Activated T-cell treated with anti-CD3 and anti-CD28 coated beads, Interleukin-2, amount 50 U/mL, for 1 hour (primary cell): ENCODE data around the gene ATP4A.
"Not testable (repeated sequence)": the region's sequence is repeated elsewhere in the genome, so short reads cannot be mapped to it uniquely, and the experiment has no call there.

ENCODE experiments used
- DNase-seq: peaks from one replicate; pipeline ENCODE4 v3.0.0-alpha.2; 2020

The ATP4A gene

DNA sequence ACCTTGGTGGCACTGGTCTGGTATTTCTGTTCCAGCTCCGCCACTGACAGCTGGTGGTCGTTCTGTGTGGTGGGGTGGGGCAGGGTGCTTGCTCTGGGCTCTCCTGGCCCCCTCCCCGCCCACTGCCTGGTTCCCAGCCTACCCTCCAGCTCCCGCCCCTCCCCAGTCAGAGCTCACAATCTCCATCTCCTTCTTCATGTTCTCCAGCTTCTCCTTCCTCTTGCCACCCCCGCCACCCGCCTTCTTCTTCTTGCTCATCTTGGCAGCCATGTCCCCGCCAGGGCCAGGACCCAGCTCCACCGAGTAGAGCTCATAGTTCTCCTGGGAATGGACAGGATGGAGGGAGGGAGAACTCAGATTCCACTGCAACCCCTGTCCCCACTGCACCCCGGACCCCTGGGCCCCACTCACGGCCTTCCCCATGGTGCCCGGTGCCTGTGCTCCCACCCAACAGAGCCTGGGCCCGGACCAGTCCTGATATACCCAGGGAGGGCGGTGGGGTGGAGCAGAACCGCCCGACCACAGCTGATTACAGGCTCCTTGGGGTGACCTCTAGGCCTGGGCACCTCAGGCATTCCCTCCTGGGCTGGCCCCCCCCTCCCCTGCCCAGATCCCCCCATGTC lies at the start of gene ATP4A:
ATP4A (minus strand) TSS at position 452 of the 623 bp plus-strand sequence; CDS start at position 423, 29 bp downstream.
- DNase-seq: no peak

DNA sequence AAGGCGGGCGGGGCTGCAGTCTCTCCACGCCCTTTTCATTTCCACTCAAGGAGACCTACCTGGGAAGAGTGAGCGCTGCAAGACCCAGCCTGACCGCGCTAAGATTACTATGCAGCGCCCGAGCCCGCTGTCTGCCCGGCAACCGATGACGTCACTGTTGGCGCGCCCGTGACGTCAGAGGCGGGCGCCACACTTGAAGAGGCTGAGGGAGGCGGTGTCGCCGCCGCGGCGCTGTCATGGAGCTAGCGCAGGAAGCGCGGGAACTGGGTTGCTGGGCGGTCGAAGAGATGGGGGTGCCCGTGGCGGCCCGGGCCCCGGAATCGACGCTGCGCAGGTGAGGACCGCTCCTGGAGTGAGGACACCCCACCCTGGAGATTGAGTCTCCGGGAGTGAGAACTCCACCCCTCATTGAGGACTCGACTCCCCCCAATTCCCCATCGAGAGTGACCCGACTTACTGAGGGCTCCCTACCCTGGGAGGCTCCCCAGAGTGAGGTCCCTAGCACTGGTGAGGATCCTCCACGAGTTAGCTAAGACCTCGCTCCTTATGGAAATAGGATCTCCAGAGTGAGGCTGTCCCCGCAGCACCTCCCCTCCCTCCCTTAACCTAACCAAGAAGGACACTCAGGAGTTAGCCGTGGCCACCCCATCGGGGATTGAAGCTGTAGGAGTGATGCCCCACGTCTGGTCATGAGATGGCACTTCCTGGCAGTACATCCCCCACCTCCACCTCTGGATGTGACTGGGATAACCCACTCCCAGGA lies 49.3 kb upstream of the ATP4A start, which contains the start of gene HAUS5:
HAUS5 (plus strand) TSS at position 177 of the 763 bp plus-strand sequence; CDS start at position 237, 60 bp downstream.
- peak; percentile 98 for DNase-seq

DNA sequence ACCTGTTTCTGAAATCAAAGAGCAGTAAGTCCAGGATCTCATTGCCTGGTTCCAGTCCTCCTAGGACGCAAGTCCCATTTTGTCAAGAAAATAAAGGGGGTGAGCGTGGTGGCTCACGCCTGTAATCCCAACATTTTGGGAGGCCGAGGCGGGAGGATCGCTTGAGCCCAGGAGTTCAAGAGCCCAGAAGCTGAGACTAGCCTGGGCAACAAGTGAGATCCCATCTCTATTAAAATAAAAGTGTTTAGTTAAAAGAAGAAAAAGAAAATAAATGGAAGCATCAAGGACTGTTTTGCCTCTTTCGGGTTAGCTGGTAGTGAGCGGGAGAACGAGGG lies 48.7 kb upstream of the ATP4A start:
- no peak for DNase-seq

DNA sequence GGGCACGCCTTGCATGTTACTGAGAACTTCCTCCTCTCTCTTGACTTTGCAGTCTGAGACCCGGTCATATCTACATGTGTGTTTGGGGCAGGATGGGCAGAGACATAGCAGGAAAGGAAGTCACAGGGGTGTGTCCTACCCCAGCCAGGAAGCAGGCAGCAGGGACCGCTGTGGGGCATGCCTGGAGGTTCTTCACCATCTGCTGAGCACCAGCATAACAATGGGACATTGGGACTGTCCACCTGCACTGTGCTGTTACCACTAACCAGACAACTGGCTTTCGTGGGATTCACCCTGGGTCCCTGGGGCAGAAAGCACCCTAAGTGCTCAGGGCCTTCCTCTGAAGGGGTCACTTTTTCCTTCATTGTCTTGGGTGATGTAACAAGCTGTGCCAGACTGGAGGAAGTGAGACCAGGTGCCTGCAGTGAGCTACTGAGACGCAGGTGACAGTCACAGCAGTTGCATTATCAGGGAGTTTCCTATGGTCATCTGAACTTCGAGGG lies 46.4 kb upstream of the ATP4A start:
- no peak for DNase-seq

DNA sequence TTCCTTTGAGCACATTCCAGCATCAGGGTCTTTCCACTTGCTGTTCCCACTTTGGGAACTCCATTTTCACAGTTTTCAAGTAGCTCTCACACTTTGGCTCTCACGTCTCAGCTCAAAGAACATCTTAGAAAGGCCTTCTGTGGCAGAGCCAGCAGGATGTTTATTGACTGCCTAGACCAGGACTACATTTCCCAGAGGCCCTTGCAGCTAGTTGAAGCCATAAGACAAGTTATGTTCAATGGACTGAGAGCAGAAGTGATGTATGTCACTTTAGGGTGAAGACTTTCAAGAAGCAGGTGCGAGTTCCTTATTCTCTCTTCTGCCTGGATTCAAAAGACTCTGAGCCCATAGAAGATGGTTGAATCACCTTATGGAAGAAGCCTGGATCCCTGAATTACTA lies 44.8 kb upstream of the ATP4A start:
- no peak for DNase-seq

GRCh38 chr19:35607661-35608060 lies 44.2 kb upstream of the ATP4A start:
- no peak for DNase-seq

DNA sequence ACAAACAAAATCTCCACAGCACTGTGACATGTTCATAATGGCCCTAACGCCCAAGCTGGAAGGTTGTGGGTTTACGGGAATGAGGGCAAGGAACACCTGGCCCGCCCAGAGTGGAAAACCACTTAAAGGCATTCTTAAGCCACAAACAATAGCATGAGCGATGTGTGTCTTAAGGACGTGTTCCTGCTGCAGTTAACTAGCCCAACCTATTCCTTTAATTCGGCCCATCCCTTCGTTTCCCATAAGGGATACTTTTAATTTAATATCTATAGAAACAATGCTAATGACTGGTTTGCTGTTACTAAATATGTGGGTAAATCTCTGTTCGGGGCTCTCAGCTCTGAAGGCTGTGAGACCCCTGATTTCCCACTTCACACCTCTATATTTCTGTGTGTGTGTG lies 43.7 kb upstream of the ATP4A start:
- not testable (repeated sequence) for DNase-seq

DNA sequence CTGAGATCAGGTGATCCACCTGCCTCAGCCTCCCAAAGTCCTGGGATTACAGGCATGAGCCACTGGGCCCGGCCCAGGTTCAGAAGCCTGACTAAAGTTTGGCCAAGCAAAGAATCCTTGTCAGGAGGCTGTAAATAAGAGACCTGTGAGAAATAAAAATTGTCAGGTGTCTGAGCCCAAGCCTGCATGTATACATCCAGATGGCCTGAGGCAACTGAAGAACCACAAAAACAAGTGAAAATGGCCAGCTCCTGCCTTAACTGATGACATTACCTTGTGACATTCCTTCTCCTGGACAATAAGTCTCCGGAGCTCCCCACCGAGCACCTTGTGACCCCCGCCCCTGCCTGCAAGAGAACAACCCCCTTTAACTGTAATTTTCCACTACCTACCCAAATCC lies 41.0 kb upstream of the ATP4A start:
- DNase-seq: not testable (repeated sequence)

- DNase-seq: no peak
Observed at GRCh38 chr19:35601971-35602370, 38.5 kb upstream of the ATP4A start.

DNA sequence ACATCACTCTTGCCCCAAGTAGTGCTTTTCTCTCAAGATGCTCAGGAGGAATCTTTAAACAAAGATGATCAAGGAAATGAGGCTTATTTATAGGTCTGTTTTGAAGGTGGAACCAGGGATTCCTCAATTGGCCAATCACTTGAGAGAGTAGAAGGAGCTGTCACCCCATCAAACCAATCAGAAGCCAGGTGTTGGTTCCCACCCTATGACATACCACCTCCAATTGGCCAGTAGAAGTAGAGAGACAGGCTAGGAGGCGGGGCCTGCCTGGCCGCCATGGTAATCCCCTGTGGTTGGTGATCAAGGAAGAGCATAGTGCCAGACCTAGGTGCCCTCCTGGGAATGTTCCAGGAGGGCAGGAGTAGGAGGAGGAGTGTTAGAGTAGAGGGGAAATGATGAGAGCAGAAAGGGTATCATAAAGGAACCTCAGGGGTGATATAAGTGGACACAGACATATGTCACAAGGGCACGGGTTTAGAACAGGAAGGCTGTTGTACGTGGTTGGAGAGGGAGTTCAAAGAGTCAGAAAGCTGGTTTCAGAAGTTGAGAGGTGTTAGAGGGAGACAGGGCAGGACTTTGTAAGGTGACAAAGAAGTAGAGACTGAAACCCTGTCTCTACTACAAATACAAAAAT lies 33.0 kb upstream of the ATP4A start:
- DNase-seq: no peak

DNA sequence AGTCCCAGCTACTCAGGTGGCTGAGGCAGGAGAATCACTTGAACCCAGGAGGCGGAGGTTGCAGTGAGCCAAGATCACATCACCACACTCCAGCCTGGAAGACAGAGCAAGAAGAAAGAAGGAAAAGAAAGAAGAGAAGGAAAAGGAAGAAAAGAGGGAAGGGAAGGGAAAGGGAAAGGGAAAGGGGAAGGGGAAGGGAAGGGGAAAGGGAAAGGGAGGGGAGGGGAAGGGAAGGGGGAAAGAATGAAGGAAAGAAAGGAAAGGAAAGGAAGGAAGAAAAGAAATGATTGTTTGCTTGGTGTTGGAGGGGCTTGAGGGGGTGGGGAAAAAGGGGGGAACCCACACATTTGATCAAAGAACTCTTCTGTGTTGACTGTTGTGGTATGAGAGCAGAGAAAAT lies 32.5 kb upstream of the ATP4A start:
- DNase-seq: no peak

- DNase-seq: not testable (repeated sequence)
Observed at GRCh38 chr19:35595026-35595425, 31.6 kb upstream of the ATP4A start.

DNA sequence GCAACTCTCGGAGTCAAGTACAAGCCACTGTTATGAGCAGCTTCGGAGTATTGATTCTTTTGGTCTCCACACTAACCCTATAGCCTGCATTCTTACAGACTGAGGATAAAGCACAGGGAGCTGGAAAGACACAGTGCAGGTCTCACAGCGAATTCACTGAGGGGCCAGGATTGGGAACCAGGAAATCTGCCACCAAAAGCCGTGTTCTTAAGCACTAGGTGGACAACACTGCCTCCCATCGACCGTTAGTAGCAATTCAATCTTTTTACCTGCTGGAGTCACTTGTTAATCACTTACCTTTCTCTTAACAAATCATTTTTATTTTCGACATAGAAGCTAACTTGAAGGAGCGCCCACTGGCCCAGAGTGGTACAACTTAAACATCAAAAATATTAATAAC lies 28.8 kb upstream of the ATP4A start:
- no peak for DNase-seq

DNA sequence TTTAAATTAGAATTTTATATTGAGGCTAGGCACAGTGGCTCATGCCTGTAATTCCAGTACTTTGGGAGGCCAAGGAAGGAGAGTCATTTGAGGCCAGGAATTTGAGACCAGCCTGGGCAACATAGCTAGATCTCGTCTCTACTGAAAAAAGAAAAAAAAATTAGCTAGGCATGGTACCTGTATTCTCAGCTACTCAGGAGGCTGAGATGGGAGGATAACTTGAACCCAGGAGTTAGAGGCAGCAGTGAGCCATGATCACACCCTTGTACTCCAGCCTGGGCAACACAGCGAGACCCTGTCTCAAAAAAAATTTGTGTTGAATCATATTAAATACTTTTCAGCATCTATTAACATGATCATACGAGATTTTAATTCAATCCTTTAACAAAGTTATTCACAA lies 27.4 kb upstream of the ATP4A start:
- no peak for DNase-seq

DNA sequence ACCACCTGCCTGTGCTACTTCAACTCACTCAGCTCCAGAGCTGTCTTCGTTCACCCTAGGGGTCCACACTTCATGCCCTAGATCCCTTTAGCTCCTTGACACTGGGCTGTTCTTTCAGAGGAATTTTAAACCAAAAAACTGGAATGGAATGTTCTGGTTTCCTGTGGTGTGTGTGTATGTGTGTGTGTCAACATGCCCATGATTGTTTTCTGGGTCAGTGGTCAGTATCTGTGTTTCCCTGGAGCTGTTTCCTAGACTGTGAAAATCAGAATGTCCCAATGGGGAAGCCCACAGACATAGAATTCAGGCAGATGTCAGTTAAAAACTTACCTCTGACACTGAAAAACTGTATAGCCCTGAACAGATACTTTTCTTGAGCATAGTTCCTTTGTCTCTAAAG lies 23.9 kb upstream of the ATP4A start:
- DNase-seq: no peak

DNA sequence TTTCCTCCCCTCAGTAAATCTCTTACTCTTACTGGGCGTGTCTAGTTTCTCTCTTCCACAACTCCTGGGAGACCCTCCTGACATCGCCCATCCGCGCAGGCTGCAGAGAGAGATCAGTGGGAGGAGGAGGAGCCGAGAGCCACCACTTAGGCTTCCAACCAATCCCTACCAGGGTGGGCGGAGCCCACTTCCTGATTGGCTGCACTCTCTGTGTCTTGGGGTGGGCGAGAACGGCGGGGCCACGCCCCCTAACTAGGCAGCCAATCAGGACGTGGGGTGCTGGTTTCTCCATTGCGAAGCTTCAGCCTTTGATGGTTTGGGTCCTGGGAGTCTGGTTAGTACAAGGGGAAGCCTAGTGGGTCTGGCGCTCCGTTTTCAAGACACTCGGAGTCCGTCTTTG lies 22.4 kb upstream of the ATP4A start, which contains the start of gene PMIS2:
PMIS2 (plus strand) TSS at position 326 of the 400 bp plus-strand sequence. CDS start 87 bp downstream, outside the sequence.
- no peak for DNase-seq

GRCh38 chr19:35582760-35583159 lies 19.3 kb upstream of the ATP4A start:
- DNase-seq: no peak

DNA sequence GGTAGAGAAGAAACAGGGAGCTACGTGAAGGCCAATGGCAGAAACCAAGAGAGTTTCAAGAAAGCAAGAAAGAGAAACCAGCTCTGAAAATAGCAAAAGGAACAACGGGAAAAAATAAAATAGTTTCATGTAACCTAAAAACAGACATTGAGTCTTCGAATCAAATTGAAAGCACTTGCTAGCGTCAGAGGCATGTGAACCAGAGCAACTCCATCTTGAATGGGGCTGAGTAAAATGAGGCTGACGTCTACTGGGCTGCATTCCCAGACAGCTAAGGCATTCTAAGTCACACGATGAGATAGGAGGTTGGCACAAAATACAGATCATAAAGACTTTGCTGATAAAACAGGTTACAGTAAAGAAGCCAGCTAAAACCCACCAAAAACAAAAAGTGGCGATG lies 15.2 kb upstream of the ATP4A start:
- no peak for DNase-seq

- no peak for DNase-seq
Observed at GRCh38 chr19:35577918-35578317, 14.5 kb upstream of the ATP4A start.

DNA sequence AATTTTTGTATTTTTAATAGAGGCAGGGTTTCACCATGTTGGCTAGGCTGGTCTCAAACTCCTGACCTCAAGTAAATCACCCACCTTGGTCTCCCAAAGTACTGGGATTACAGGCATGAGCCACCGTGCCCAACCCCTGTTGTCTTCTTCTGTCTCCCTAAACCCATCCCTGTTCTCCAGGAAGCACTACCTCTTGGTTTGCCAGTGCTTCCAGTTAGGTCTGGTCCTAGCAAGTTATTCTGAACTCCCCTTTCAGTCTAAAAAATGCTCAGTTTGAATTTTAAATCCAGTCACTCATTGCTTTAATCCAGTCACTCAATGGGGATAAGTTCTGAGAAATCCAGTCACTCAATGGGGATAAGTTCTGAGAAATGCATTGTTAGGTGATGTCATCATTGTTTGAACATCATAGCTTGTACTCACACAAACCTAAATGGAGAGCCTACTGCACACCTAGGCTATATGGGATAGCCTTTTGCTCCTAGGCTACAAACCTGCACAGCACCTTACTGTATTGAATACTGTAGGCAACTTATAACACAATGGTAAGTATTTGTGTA lies 8.0 kb upstream of the ATP4A start:
- DNase-seq: no peak

DNA sequence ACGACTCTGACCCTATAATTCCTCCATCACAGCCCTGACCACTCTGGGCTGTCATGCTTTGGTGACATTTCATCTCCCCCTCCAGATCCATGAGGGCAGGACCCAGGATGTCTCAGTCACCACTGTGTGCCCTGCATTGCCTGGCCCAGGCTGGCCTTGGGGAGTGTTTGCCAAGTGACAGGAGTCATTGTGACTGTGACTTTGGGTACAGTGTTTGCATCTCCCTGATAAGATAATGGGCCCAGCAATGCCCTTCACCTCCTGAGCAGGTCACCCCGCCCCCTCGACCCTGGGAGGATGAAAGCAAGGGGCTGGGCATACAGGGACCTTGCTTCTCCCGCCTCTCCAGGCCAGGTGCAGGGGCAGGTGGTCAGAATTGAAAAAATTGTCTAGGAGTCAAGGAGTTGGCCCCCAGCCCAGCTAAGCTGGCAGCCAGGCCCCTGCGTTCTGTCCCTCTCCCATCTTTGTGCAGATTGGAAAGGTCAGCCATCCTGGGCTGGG lies 5.9 kb upstream of the ATP4A start:
- DNase-seq: no peak

- no peak for DNase-seq
Observed at GRCh38 chr19:35566738-35567137, 3.3 kb upstream of the ATP4A start.
